ENCODE data around the gene RTL5. TPM values are rescaled to one million over a fixed set of nuclear protein-coding genes. Genes with fewer than 3 reads are reported as not detected.

The RTL5 gene
- polyA plus RNA-seq, 1 of the 3 experiments (the other 2 are of a cell fraction) = 1.8 TPM

GRCh38 chrX:72143609-72143907 is 11.8 kb upstream of the RTL5 start:
- Histone ChIP-seq H3K9ac (no peak overlapping the region), H3K27me3 (ENCODE audit: insufficient read depth) (peaks cover 16% of the 10 kb centered on the region; the same call in 1 of the 2 replicates), H3K4me1 (ENCODE audit: control insufficient read depth in 1 of 2, insufficient read depth in 2 of 2, low read depth in 1 of 2, low read length in 1 of 2) (peaks cover 0 to 10% of the 10 kb centered on the region in 2 experiments; a peak in 2 of 4 replicates), H3K4me3 (ENCODE audit: low read depth in 2 of 2, low read length in 1 of 2) (no peak overlapping the region), H3K9me2 (no peaks in the 10 kb centered on the region), H3F3A (replicated peaks; ENCODE audit: insufficient read depth) (no peaks in the 10 kb centered on the region), H3K27ac (ENCODE audit: low read depth in 2 of 2, low read length in 1 of 2) (no peak overlapping the region), H2AFZ (ENCODE audit: low read depth) (no peak overlapping the region), H3K36me3 (replicated peaks in 1 of 2; ENCODE audit: control insufficient read depth in 1 of 2, insufficient read depth in 2 of 2, low read length in 1 of 2) (peaks cover 0 to 2% of the 10 kb centered on the region in 2 experiments), H4K20me1 (ENCODE audit: insufficient read depth) (no peaks in the 10 kb centered on the region), H3K4me2 (no peak overlapping the region), H3K79me2 (ENCODE audit: insufficient read depth) (no peaks in the 10 kb centered on the region), H3K9me3 (no peaks in the 10 kb centered on the region)
- no peak for DNase-seq
- CTCF ChIA-PET = interaction anchor here (1.0 to 1.2 kb wide), 3 partner anchors 8 to 20 kb away, joined by 3 read pairs; no protein-coding TSS in a partner anchor
- POLR2A ChIA-PET = interaction anchor here (0.7 to 2.8 kb wide), 2 partner anchors 12 to 16 kb away, joined by 4 to 8 read pairs; partner anchors contain the start of gene RTL5
- 49% methylated on average over 2 of the region's 2 CpGs for WGBS (ENCODE audit: low lambda C conversion rate)
- TF ChIP-seq RFX5 (IDR thresholded peaks at IDR 0.05; ENCODE audit: low read length) = no peak
- no peak for TF ChIP-seq MEF2A (IDR thresholded peaks at IDR 0.05; ENCODE audit: borderline replicate concordance, low read depth)
- TF ChIP-seq CHD2 (IDR thresholded peaks at IDR 0.05; ENCODE audit: low read length, partially characterized antibody) = no peak
- no peak for TF ChIP-seq EZH2phosphoT487 (IDR thresholded peaks at IDR 0.05; ENCODE audit: borderline replicate concordance, low read depth)
- TF ChIP-seq RCOR1 (IDR thresholded peaks at IDR 0.05; ENCODE audit: low read length) = no peak
- TF ChIP-seq USF2 (IDR thresholded peaks at IDR 0.05; ENCODE audit: borderline replicate concordance, low read depth, low read length) = no peak
- no peak for TF ChIP-seq FOXM1 (IDR thresholded peaks at IDR 0.05; ENCODE audit: low read depth)
- TF ChIP-seq MXI1 (IDR thresholded peaks at IDR 0.05; ENCODE audit: low read depth, low read length) = no peak
- TF ChIP-seq EP300 (IDR thresholded peaks at IDR 0.05; ENCODE audit: borderline replicate concordance in 1 of 2, low read depth in 1 of 2, low read length in 1 of 2) = no peak
- no peak for TF ChIP-seq POLR2AphosphoS5 (IDR thresholded peaks at IDR 0.05; ENCODE audit: low read depth, low read length)
- TF ChIP-seq, protein P1, sequence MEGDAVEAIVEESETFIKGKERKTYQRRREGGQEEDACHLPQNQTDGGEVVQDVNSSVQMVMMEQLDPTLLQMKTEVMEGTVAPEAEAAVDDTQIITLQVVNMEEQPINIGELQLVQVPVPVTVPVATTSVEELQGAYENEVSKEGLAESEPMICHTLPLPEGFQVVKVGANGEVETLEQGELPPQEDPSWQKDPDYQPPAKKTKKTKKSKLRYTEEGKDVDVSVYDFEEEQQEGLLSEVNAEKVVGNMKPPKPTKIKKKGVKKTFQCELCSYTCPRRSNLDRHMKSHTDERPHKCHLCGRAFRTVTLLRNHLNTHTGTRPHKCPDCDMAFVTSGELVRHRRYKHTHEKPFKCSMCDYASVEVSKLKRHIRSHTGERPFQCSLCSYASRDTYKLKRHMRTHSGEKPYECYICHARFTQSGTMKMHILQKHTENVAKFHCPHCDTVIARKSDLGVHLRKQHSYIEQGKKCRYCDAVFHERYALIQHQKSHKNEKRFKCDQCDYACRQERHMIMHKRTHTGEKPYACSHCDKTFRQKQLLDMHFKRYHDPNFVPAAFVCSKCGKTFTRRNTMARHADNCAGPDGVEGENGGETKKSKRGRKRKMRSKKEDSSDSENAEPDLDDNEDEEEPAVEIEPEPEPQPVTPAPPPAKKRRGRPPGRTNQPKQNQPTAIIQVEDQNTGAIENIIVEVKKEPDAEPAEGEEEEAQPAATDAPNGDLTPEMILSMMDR (IDR thresholded peaks at IDR 0.05) = no peak
- TF ChIP-seq, protein P2, sequence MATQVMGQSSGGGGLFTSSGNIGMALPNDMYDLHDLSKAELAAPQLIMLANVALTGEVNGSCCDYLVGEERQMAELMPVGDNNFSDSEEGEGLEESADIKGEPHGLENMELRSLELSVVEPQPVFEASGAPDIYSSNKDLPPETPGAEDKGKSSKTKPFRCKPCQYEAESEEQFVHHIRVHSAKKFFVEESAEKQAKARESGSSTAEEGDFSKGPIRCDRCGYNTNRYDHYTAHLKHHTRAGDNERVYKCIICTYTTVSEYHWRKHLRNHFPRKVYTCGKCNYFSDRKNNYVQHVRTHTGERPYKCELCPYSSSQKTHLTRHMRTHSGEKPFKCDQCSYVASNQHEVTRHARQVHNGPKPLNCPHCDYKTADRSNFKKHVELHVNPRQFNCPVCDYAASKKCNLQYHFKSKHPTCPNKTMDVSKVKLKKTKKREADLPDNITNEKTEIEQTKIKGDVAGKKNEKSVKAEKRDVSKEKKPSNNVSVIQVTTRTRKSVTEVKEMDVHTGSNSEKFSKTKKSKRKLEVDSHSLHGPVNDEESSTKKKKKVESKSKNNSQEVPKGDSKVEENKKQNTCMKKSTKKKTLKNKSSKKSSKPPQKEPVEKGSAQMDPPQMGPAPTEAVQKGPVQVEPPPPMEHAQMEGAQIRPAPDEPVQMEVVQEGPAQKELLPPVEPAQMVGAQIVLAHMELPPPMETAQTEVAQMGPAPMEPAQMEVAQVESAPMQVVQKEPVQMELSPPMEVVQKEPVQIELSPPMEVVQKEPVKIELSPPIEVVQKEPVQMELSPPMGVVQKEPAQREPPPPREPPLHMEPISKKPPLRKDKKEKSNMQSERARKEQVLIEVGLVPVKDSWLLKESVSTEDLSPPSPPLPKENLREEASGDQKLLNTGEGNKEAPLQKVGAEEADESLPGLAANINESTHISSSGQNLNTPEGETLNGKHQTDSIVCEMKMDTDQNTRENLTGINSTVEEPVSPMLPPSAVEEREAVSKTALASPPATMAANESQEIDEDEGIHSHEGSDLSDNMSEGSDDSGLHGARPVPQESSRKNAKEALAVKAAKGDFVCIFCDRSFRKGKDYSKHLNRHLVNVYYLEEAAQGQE (IDR thresholded peaks at IDR 0.05; ENCODE audit: low read depth, low read length) = no peak
- no peak for TF ChIP-seq GATA2 (CRISPR knock-in tag; IDR thresholded peaks at IDR 0.05)
- TF ChIP-seq, protein P3, sequence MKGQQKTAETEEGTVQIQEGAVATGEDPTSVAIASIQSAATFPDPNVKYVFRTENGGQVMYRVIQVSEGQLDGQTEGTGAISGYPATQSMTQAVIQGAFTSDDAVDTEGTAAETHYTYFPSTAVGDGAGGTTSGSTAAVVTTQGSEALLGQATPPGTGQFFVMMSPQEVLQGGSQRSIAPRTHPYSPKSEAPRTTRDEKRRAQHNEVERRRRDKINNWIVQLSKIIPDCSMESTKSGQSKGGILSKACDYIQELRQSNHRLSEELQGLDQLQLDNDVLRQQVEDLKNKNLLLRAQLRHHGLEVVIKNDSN (IDR thresholded peaks at IDR 0.05; ENCODE audit: borderline replicate concordance, low read depth) = no peak
- TF ChIP-seq, protein P4, sequence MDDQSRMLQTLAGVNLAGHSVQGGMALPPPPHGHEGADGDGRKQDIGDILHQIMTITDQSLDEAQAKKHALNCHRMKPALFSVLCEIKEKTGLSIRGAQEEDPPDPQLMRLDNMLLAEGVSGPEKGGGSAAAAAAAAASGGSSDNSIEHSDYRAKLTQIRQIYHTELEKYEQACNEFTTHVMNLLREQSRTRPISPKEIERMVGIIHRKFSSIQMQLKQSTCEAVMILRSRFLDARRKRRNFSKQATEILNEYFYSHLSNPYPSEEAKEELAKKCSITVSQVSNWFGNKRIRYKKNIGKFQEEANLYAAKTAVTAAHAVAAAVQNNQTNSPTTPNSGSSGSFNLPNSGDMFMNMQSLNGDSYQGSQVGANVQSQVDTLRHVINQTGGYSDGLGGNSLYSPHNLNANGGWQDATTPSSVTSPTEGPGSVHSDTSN (IDR thresholded peaks at IDR 0.05) = no peak
- no peak for TF ChIP-seq ELF1 (IDR thresholded peaks at IDR 0.05)
